ENCODE measurements around the gene DPH5.

DNA sequence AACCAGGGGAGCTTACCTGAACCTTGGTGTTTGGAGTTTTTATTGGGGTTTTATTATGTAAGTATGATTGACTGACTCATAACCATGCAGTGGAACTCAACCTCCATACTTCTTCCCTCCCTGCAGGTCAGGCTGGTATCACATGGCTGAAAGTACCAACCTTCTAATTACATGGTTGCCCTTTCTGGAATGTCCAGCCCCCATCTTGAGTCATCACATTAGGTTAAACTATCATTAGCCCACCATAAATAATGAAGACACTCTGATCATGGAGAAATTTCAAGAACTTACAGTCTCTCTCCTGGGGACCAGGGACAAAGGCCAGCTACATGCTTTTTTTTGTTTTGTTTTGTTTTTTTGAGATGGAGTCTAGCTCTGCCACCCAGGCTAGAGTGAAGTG is 19.2 kb upstream of the DPH5 start:
- TF ChIP-seq CTCF (IDR thresholded peaks at IDR 0.05): no peak
- TF ChIP-seq EP300 (IDR thresholded peaks at IDR 0.05): no peak
